Body of pancreas (tissue), 4 donors: ENCODE data around the gene TMC8. TPM values are rescaled to one million over a fixed set of nuclear protein-coding genes. Genes with fewer than 3 reads are reported as not detected.

Source experiments
- ATAC-seq: fragments of 150-250 bp; one replicate; pipeline ENCODE4 v1.9.1; 2016
- DNase-seq, 4 donors: peaks; one replicate each; pipeline ENCODE4 v3.0.0-alpha.2; 2019
- H3K27ac ChIP-seq, 4 donors: fragments of 200-600 bp; sonication (generic); 1 replicate in 3 of 4; 2 replicates in 1 of 4; pipeline versions ENCODE4 v1.5.1 to v1.6.1; 2016 to 2019; ENCODE audit warnings: mild to moderate bottlenecking in 1 of 4, mixed read lengths in 1 of 4, moderate library complexity in 1 of 4
- H3K27me3 ChIP-seq, 2 donors: fragments of 200-600 bp; sonication (generic); one replicate each; pipeline ENCODE4 v1.6.0; 2016; ENCODE audit warnings: mild to moderate bottlenecking in 1 of 2
- H3K36me3 ChIP-seq, 2 donors: fragments of 200-600 bp; sonication (generic); replicated peaks in 1 of 2; 2 replicates each; pipeline ENCODE4 v1.5.1; 2016; ENCODE audit warnings: low read depth in 2 of 2; ENCODE audit not compliant: insufficient read depth in 1 of 2
- H3K4me1 ChIP-seq: fragments of 200-600 bp; sonication (generic); one replicate; pipeline ENCODE4 v1.6.0; 2016
- H3K4me3 ChIP-seq, 2 donors: fragments of 200-600 bp; sonication (generic); 1 replicate in 1 of 2; 2 replicates in 1 of 2; pipeline ENCODE4 v1.5.1; 2016 to 2019
- H3K9me3 ChIP-seq, 3 donors: fragments of 200-600 bp; sonication (generic); 1 replicate in 2 of 3; 2 replicates in 1 of 3; pipeline ENCODE4 v1.5.1; 2016
- POLR2A ChIP-seq, 3 donors: fragments of 450-650 bp; IDR thresholded peaks; one replicate each; pipeline ENCODE4 v1.6.1; 2016; ENCODE audit warnings: antibody characterized with exemption in 3 of 3, mild to moderate bottlenecking in 2 of 3
- WGBS, 2 donors: methylation state at CpG; one replicate each; pipeline ENCODE4 v1.1.5; 2017; 5-methylcytosine and 5-hydroxymethylcytosine counted together
- intact Hi-C: fragments of 100-400 bp; cut with DNase I; formaldehyde crosslinking; loops from one replicate; pipeline ENCODE4 v1.15.1; 2023
- total RNA-seq, 2 donors: library from RNA; depleted of rRNA; stranded (reverse); fragments of >200 nt; gene quantifications; one replicate each; pipeline ENCODE4 v1.1.0, GENCODE V29; 2016
- TF ChIP-seq, protein P1 (sequence below), 7 experiments: fragments of 450-650 bp in 4 of 7; fragments of 200-600 bp in 3 of 7; sonication (generic) in 3 of 7; IDR thresholded peaks; one replicate each; pipeline ENCODE4 v1.5.1; 2016 to 2019; ENCODE audit warnings: antibody characterized with exemption in 7 of 7

The TMC8 gene
- total RNA-seq, 2 donors from 2014 or later: 1.6 to 3.3 TPM

DNA sequence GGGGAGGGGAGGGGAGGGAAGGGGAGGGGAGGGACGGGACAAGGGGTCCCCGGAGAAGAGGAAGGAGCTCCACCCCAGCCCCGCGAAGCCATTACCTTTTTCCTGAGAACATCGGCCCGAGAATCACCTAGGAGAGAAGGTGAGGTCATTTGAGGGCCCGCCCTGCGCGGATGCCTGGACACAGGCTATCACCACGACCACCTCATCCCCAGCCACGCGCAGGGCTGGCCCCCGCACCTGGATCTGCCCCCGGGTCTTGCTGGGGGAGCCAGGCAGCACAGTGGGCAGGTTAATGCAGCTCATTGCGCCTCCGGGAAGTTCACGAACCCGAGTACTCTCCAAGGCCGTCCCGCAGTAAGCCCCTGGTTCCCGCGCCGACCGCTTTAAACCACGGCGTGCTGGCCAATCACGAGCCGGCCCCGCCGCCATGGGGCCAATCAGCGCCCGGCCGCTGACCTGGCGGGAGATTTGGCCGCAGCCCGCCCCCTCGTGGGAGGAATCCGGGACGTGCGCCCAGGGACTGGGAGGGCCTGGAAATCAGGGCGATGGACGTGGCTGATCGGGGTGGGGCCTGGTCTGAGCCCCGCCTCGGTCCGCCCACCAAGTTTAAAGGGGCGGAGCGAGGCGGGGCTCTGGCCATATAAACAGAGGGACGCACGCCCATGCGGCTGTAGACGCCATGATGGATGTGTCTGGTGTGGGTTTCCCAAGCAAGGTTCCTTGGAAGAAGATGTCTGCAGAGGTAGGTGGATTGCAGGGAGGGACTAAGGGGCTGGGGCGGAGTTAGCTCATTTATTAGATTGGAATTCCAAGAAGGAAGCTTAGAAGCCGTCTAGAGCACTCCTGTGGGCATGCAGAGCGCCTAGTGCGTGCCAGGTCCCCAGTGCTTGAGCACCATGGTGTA is 56.4 kb downstream of the TMC8 start, which contains the start of the genes AFMID and TK1:
Gene AFMID (plus strand): TSS at position 671 of the 904 bp plus-strand sequence. CDS start 9 bp downstream, at position 680.
Gene TK1 (minus strand): TSS at position 361 of the 904 bp plus-strand sequence. CDS start 58 bp downstream, at position 303.
- ATAC-seq: peak; percentile 89
- Histone ChIP-seq H3K36me3 (peaks cover 0 to 2% of the 10 kb centered on the region in 2 donors), H3K9me3 (no peaks in the 10 kb centered on the region), H3K27ac (peak within 1 kb of the TSS; percentile 69 to 89 (median 81)), H3K27me3 (no peaks in the 10 kb centered on the region), H3K4me1 (peaks cover 85% of the 10 kb centered on the region), H3K4me3 (peak within 1 kb of the TSS in 1 of 2 donors; percentile 10)
- DNase-seq: peak; percentile 97 to 98 (median 98)
- TF ChIP-seq POLR2A (IDR thresholded peaks at IDR 0.05): peak; percentile 80 to 94 (median 94)
- TF ChIP-seq, protein P1, sequence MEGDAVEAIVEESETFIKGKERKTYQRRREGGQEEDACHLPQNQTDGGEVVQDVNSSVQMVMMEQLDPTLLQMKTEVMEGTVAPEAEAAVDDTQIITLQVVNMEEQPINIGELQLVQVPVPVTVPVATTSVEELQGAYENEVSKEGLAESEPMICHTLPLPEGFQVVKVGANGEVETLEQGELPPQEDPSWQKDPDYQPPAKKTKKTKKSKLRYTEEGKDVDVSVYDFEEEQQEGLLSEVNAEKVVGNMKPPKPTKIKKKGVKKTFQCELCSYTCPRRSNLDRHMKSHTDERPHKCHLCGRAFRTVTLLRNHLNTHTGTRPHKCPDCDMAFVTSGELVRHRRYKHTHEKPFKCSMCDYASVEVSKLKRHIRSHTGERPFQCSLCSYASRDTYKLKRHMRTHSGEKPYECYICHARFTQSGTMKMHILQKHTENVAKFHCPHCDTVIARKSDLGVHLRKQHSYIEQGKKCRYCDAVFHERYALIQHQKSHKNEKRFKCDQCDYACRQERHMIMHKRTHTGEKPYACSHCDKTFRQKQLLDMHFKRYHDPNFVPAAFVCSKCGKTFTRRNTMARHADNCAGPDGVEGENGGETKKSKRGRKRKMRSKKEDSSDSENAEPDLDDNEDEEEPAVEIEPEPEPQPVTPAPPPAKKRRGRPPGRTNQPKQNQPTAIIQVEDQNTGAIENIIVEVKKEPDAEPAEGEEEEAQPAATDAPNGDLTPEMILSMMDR (IDR thresholded peaks at IDR 0.05): peak; percentile 74 to 99 (median 91)
- intact Hi-C loops: no loop called here
- WGBS, 2 donors: 2 to 3% methylated on average over 33 to 53 of the region's 57 CpGs

Other genes with a start within 250 kb of the TMC8 start
- 10 to 100 TPM in 1 of 2 donors, 1 to 10 TPM in 1; 4.9 to 13.5 TPM for gene TNRC6C, start 172.1 kb upstream of the TMC8 start, total RNA-seq
- gene TMC6, start 2.0 kb upstream of the TMC8 start, total RNA-seq: 10 to 100 TPM; 21.0 to 32.3 TPM
- gene C17orf99, start 15.6 kb downstream of the TMC8 start, total RNA-seq: not detected
- gene SYNGR2, start 37.8 kb downstream of the TMC8 start, total RNA-seq: 10 to 100 TPM; 68.6 to 86.4 TPM
- 1 to 10 TPM in 1 of 2 donors, under 1 TPM in 1; 0.66 to 4.9 TPM for gene TK1, start 56.3 kb downstream of the TMC8 start, total RNA-seq
- gene AFMID, start 56.6 kb downstream of the TMC8 start, total RNA-seq: 10 to 100 TPM; 78.9 to 94.6 TPM
- not detected for gene BIRC5, start 83.5 kb downstream of the TMC8 start, total RNA-seq
- not detected for gene TMEM235, start 100.9 kb downstream of the TMC8 start, total RNA-seq
- gene SOCS3, start 229.3 kb downstream of the TMC8 start, total RNA-seq: 10 to 100 TPM; 21.0 to 63.9 TPM
- gene PGS1, start 247.9 kb downstream of the TMC8 start, total RNA-seq: 10 to 100 TPM; 17.1 to 30.4 TPM